SK-N-SH treated with all-trans-retinoic acid at 6 μM for 48 hours (cell line): Measurements from ENCODE around the gene MAP9.
A peak's percentile ranks its signal among the peaks of the same experiment; 100 is the strongest.

ENCODE experiments used
- ATAC-seq: fragments of 200-7000 bp; cut with Tn5 transposase; 3 replicates; pipeline ENCODE4 v1.9.1; 2020; ENCODE audit warnings: mild to moderate bottlenecking, moderate library complexity
- ARNTL ChIP-seq: fragments of 450-650 bp; formaldehyde crosslinking; IDR thresholded peaks from 2 replicates; pipeline ENCODE4 v1.5.0; 2020; ENCODE audit warnings: low read depth, mild to moderate bottlenecking, moderate library complexity, borderline replicate concordance
- BACH2 ChIP-seq: fragments of 250-450 bp; sonication (Bioruptor Pico); IDR thresholded peaks from 2 replicates; pipeline ENCODE4 v1.9.0; 2021; ENCODE audit warnings: mild to moderate bottlenecking, borderline replicate concordance
- CREB5 ChIP-seq: fragments of 250-450 bp; sonication (Bioruptor Pico); IDR thresholded peaks from 2 replicates; pipeline ENCODE4 v1.5.1; 2020; ENCODE audit warnings: low read depth, mild to moderate bottlenecking, moderate library complexity
- CSDC2 ChIP-seq: fragments of 250-450 bp; sonication (Bioruptor Pico); IDR thresholded peaks from 2 replicates; pipeline ENCODE4 v1.5.0; 2020; ENCODE audit warnings: mild to moderate bottlenecking, moderate library complexity
- ESRRG ChIP-seq: fragments of 250-450 bp; sonication (Bioruptor Pico); IDR thresholded peaks from 2 replicates; pipeline ENCODE4 v1.6.1; 2021; ENCODE audit warnings: mild to moderate bottlenecking
- GLIS3 ChIP-seq: fragments of 250-450 bp; sonication (Bioruptor Pico); IDR thresholded peaks from 2 replicates; pipeline ENCODE4 v1.5.0; 2020; ENCODE audit warnings: mild to moderate bottlenecking, moderate library complexity
- ISL1 ChIP-seq: fragments of 250-450 bp; sonication (Bioruptor Pico); IDR thresholded peaks from 2 replicates; pipeline ENCODE4 v2.1.2; 2022; ENCODE audit warnings: mild to moderate bottlenecking, moderate library complexity
- OSR1 ChIP-seq: fragments of 250-450 bp; sonication (Bioruptor Pico); IDR thresholded peaks from 2 replicates; pipeline ENCODE4 v1.8.0; 2022; ENCODE audit warnings: moderate library complexity, mild to moderate bottlenecking, inconsistent platforms
- PPARA ChIP-seq: fragments of 250-450 bp; sonication (Bioruptor Pico); IDR thresholded peaks from 2 replicates; pipeline ENCODE4 v1.5.0; 2020; ENCODE audit warnings: mild to moderate bottlenecking, borderline replicate concordance
- RARB ChIP-seq: fragments of 250-450 bp; sonication (Bioruptor Pico); IDR thresholded peaks from 2 replicates; pipeline ENCODE4 v1.8.0; 2021; ENCODE audit warnings: mild to moderate bottlenecking, moderate library complexity
- SNAI2 ChIP-seq: fragments of 250-450 bp; sonication (Bioruptor Pico); IDR thresholded peaks from 2 replicates; pipeline ENCODE4 v1.5.0; 2020; ENCODE audit warnings: mild to moderate bottlenecking, moderate library complexity
- TCF4 ChIP-seq: fragments of 250-450 bp; sonication (Bioruptor Pico); IDR thresholded peaks from 2 replicates; pipeline ENCODE4 v1.8.0; 2021; ENCODE audit warnings: mild to moderate bottlenecking, moderate library complexity, borderline replicate concordance
- TOX ChIP-seq: fragments of 250-450 bp; sonication (Bioruptor Pico); IDR thresholded peaks from 2 replicates; pipeline ENCODE4 v1.8.0; 2021; ENCODE audit warnings: mild to moderate bottlenecking, moderate library complexity, borderline replicate concordance
- ZC3H10 ChIP-seq: fragments of 250-450 bp; sonication (Bioruptor Pico); IDR thresholded peaks from 2 replicates; pipeline ENCODE4 v1.5.1; 2021; ENCODE audit warnings: mild to moderate bottlenecking, moderate library complexity
- ZFP3 ChIP-seq: fragments of 250-450 bp; sonication (Bioruptor Pico); IDR thresholded peaks from 2 replicates; pipeline ENCODE4 v1.5.0; 2020; ENCODE audit warnings: mild to moderate bottlenecking, moderate library complexity
- ZFP30 ChIP-seq: fragments of 450-650 bp; formaldehyde crosslinking; IDR thresholded peaks from 2 replicates; pipeline ENCODE4 v1.5.0; 2022; ENCODE audit warnings: mild to moderate bottlenecking, moderate library complexity
- ZNF565 ChIP-seq: fragments of 450-650 bp; formaldehyde crosslinking; conservative IDR thresholded peaks from 2 replicates; pipeline ENCODE4 v1.5.0; 2020; ENCODE audit warnings: low read depth, mild to moderate bottlenecking, moderate library complexity
- ZNF70 ChIP-seq: fragments of 450-650 bp; formaldehyde crosslinking; IDR thresholded peaks from 2 replicates; pipeline ENCODE4 v1.5.0; 2020; ENCODE audit warnings: mild to moderate bottlenecking, moderate library complexity
- TF ChIP-seq, protein P1 (sequence below): fragments of 250-450 bp; sonication (Bioruptor Pico); IDR thresholded peaks from 2 replicates; pipeline ENCODE4 v1.5.0; 2020; ENCODE audit warnings: mild to moderate bottlenecking, moderate library complexity
- TF ChIP-seq, protein P2 (sequence below): fragments of 250-450 bp; sonication (Bioruptor Pico); IDR thresholded peaks from 2 replicates; pipeline ENCODE4 v1.8.0; 2020; ENCODE audit warnings: mild to moderate bottlenecking, moderate library complexity, borderline replicate concordance
- TF ChIP-seq, protein P3 (sequence below): fragments of 250-450 bp; sonication (Bioruptor Pico); IDR thresholded peaks from 2 replicates; pipeline ENCODE4 v1.8.0; 2021; ENCODE audit warnings: low read depth, mild to moderate bottlenecking, moderate library complexity, borderline replicate concordance

Gene MAP9

DNA sequence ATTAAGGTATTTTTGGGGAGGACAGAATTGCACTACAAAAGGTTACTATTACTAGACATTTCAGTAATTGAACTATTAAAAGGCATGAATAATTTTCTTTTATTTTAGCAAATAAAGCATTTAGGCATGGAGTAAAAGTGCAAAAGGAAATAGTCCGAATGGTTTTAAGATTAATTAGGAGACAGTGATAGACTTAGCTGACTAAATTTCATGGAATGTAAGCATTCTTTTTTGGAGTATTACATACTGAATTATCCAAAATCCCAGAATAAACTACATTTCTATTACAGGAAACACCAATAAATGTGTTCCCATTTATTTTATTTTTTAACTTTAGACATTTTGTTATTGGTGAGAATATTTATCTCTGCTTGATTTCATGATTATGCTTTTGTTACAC lies 30.7 kb upstream of the MAP9 start:
- TF ChIP-seq PPARA (CRISPR knock-in tag) (no peak), OSR1 (CRISPR knock-in tag) (no peak), ARNTL (no peak), ZNF565 (CRISPR knock-in tag) (no peak), CSDC2 (no peak), TCF4 (CRISPR knock-in tag) (no peak), CREB5 (no peak), BACH2 (CRISPR knock-in tag) (no peak), TOX (no peak), RARB (CRISPR knock-in tag) (no peak), ESRRG (no peak), ZC3H10 (CRISPR knock-in tag) (no peak), ZFP30 (CRISPR knock-in tag) (no peak), ZFP3 (CRISPR knock-in tag) (no peak), GLIS3 (CRISPR knock-in tag) (no peak), SNAI2 (no peak)
- TF ChIP-seq, protein P1, sequence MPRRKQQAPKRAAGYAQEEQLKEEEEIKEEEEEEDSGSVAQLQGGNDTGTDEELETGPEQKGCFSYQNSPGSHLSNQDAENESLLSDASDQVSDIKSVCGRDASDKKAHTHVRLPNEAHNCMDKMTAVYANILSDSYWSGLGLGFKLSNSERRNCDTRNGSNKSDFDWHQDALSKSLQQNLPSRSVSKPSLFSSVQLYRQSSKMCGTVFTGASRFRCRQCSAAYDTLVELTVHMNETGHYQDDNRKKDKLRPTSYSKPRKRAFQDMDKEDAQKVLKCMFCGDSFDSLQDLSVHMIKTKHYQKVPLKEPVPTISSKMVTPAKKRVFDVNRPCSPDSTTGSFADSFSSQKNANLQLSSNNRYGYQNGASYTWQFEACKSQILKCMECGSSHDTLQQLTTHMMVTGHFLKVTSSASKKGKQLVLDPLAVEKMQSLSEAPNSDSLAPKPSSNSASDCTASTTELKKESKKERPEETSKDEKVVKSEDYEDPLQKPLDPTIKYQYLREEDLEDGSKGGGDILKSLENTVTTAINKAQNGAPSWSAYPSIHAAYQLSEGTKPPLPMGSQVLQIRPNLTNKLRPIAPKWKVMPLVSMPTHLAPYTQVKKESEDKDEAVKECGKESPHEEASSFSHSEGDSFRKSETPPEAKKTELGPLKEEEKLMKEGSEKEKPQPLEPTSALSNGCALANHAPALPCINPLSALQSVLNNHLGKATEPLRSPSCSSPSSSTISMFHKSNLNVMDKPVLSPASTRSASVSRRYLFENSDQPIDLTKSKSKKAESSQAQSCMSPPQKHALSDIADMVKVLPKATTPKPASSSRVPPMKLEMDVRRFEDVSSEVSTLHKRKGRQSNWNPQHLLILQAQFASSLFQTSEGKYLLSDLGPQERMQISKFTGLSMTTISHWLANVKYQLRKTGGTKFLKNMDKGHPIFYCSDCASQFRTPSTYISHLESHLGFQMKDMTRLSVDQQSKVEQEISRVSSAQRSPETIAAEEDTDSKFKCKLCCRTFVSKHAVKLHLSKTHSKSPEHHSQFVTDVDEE, result no peak
- TF ChIP-seq, protein P2, sequence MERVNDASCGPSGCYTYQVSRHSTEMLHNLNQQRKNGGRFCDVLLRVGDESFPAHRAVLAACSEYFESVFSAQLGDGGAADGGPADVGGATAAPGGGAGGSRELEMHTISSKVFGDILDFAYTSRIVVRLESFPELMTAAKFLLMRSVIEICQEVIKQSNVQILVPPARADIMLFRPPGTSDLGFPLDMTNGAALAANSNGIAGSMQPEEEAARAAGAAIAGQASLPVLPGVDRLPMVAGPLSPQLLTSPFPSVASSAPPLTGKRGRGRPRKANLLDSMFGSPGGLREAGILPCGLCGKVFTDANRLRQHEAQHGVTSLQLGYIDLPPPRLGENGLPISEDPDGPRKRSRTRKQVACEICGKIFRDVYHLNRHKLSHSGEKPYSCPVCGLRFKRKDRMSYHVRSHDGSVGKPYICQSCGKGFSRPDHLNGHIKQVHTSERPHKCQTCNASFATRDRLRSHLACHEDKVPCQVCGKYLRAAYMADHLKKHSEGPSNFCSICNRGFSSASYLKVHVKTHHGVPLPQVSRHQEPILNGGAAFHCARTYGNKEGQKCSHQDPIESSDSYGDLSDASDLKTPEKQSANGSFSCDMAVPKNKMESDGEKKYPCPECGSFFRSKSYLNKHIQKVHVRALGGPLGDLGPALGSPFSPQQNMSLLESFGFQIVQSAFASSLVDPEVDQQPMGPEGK (CRISPR knock-in tag), result no peak
- TF ChIP-seq, protein P3, sequence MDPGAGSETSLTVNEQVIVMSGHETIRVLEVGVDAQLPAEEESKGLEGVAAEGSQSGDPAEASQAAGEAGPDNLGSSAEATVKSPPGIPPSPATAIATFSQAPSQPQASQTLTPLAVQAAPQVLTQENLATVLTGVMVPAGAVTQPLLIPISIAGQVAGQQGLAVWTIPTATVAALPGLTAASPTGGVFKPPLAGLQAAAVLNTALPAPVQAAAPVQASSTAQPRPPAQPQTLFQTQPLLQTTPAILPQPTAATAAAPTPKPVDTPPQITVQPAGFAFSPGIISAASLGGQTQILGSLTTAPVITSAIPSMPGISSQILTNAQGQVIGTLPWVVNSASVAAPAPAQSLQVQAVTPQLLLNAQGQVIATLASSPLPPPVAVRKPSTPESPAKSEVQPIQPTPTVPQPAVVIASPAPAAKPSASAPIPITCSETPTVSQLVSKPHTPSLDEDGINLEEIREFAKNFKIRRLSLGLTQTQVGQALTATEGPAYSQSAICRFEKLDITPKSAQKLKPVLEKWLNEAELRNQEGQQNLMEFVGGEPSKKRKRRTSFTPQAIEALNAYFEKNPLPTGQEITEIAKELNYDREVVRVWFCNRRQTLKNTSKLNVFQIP (CRISPR knock-in tag), result no peak
- TF ChIP-seq, all 23 proteins: peak for 0

GRCh38 chr4:155405059-155405458 lies 28.3 kb upstream of the MAP9 start:
- no peak for TF ChIP-seq ZFP30 (CRISPR knock-in tag)
- TF ChIP-seq, protein P2 (CRISPR knock-in tag), result no peak
- no peak for TF ChIP-seq ZNF565 (CRISPR knock-in tag)
- ATAC-seq, result no peak

More for the DNA sequence above, 30.7 kb upstream of the MAP9 start:
- no peak for ATAC-seq

DNA sequence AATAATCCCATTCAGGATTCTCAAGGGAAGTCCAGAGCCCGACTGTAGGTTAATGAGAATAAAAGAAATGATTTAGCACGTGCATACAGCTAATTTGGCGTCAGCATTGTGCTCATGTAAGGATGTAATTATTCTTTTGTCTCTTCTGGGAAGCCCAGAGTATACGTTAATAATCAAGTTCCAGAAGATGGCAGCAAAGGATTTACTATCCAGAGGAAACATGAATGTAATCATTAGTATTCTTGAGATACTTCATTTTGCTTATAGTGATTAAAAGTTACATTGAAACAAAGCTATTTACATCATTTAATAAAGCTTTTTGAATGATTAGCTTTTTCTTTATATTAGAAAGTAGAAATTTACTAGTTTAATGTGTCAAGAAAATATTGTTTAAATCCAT lies 27.1 kb upstream of the MAP9 start:
- peak; percentile 75 for ATAC-seq
- no peak for TF ChIP-seq ARNTL
- no peak for TF ChIP-seq CSDC2
- TF ChIP-seq GLIS3 (CRISPR knock-in tag), result no peak
- no peak for TF ChIP-seq TCF4 (CRISPR knock-in tag)
- no peak for TF ChIP-seq ZFP3 (CRISPR knock-in tag)

- no peak for ATAC-seq
- TF ChIP-seq ZFP30 (CRISPR knock-in tag) (no peak), CSDC2 (no peak), OSR1 (CRISPR knock-in tag) (no peak), ISL1 (CRISPR knock-in tag) (no peak), ZFP3 (CRISPR knock-in tag) (no peak), TCF4 (CRISPR knock-in tag) (no peak), CREB5 (no peak), ESRRG (no peak), ZNF70 (no peak), TOX (no peak)
- TF ChIP-seq, protein P1, result no peak
Measured at GRCh38 chr4:155402941-155403340, 26.2 kb upstream of the MAP9 start.
